CD4-positive, alpha-beta T cell treated with Interleukin-6 at 100 ng/mL for 8 hours (primary cell): Measurements from ENCODE around the gene CCDC102B.

Experiments
- DNase-seq: peaks from one replicate; pipeline ENCODE4 v3.0.0-alpha.2; 2020; ENCODE audit warnings: mixed read lengths, low spot score

CCDC102B gene

GRCh38 chr18:69097349-69097748 lies 299.5 kb downstream of the CCDC102B start:
- DNase-seq = no peak

GRCh38 chr18:69102959-69103358 lies 305.1 kb downstream of the CCDC102B start:
- no peak for DNase-seq
